Subcutaneous adipose tissue (tissue), 4 donors: ENCODE data around the gene LETM1. TPM values are rescaled to one million over a fixed set of nuclear protein-coding genes. Genes with fewer than 3 reads are reported as not detected.

ENCODE experiments used
- total RNA-seq, 4 donors: library from RNA; depleted of rRNA; stranded (reverse); fragments of >200 nt; gene quantifications; one replicate each; pipeline ENCODE4 v1.1.0, GENCODE V29; 2016
- TF ChIP-seq, protein P1 (sequence below): fragments of 450-650 bp; IDR thresholded peaks from one replicate; pipeline ENCODE4 v1.5.1; 2016; ENCODE audit warnings: low read depth, mild to moderate bottlenecking, control low read depth, antibody characterized with exemption, moderate library complexity

Gene LETM1
- total RNA-seq, 4 donors from 2014 or later, result 26.9 to 88.9 (median 30.0) TPM

GRCh38 chr4:1873291-1873690 is 17.3 kb upstream of the LETM1 start:
- TF ChIP-seq, protein P1, sequence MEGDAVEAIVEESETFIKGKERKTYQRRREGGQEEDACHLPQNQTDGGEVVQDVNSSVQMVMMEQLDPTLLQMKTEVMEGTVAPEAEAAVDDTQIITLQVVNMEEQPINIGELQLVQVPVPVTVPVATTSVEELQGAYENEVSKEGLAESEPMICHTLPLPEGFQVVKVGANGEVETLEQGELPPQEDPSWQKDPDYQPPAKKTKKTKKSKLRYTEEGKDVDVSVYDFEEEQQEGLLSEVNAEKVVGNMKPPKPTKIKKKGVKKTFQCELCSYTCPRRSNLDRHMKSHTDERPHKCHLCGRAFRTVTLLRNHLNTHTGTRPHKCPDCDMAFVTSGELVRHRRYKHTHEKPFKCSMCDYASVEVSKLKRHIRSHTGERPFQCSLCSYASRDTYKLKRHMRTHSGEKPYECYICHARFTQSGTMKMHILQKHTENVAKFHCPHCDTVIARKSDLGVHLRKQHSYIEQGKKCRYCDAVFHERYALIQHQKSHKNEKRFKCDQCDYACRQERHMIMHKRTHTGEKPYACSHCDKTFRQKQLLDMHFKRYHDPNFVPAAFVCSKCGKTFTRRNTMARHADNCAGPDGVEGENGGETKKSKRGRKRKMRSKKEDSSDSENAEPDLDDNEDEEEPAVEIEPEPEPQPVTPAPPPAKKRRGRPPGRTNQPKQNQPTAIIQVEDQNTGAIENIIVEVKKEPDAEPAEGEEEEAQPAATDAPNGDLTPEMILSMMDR, result no peak

DNA sequence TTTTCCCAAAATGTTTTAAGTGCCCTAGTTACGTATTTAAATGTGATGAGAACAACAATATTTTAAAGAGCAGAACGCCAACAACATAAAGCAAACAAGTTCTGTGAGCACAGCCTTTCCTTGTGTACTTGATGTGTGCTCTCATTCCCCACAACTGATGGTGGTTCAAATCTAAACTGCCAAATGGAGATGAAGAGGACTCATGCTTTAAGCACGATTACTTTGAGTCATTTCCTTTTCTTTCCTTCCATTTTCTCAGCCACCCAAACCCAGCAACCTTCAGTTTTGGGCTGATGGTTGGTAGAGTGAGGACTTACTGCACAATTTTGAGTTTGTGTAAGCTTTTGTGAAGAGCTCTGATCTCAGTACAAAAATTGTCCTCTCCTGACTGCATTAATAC is 16.9 kb upstream of the LETM1 start:
- TF ChIP-seq, protein P1, result no peak

DNA sequence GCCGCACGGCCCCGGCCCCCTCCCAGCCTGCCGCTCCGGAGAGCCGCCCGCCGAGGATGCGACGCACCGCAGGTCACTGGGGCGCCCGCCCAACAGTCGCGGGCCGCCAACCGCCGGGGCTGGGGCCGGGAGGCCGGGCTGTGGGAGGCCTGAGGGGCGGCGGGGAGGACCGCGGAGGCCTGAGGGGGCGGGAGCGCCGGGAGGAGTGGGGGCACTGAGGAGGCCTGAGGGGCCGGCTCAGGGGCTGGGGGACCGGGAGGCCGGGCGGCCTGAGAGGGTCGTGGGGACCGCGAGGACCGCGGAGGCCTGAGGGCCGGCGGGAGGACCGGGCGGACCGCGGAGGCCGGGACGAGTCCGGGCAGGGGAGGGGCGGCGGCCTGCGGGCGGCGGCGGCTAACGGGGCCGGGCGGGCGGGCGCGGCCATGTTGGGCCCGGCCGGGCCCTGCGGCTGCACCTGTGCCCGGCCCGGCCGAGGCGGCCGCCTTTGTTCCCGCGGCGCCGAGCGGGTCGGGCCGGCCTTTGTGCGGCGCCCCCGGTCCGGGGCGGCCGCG is 15.6 kb upstream of the LETM1 start:
- TF ChIP-seq, protein P1, result no peak

DNA sequence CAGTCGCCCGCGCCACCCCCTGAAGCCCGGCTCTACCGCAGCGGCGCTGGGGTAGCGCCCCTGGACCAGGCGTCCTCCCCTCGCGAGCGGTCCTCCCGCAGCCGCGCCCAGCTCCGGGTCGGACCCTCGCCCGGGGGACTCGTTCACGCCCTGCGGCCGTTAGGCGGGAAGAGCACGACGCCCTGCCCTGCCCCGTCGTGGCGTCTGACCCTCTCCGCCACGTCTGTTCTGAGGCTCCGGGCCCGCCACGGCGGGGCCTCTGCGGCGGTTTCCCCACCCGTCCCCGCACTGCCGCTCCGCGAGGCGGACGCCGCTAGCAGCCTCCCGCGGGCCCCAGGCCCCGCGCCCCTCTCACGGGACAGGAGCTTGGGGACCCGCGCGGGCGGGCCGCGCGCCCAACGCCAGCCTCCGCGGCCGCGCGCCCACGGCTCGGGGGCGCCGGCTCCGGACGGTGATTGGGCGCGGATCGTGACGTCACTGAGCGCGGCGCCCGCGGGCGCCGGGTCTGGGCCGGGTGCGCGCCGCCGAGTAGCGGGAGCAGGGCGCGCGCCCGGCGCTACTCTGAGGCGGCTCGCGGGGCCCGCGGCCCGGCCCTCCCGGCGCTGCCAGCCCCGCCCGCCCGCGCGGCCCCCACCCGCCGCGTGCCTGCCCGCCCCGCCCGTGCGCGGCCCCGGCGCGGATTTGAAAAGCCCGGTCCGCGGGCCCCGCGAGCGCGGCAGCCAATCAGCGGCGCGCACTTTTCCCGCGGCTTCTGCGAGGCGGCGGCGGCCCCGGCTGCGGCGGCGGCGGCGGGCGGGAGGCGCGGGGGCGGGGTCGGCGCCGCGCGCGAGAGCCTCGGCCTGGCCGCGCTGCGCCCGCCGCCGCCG is 14.9 kb upstream of the LETM1 start, which contains the start of gene NSD2:
Gene NSD2, plus strand, starts transcription at position 816 of the 866 bp plus-strand sequence. CDS start 29,262 bp downstream, outside the sequence.
- TF ChIP-seq, protein P1, result no peak

- TF ChIP-seq, protein P1, result no peak
These were observed 14.3 kb upstream of the LETM1 start for GRCh38 chr4:1870328-1870577.

DNA sequence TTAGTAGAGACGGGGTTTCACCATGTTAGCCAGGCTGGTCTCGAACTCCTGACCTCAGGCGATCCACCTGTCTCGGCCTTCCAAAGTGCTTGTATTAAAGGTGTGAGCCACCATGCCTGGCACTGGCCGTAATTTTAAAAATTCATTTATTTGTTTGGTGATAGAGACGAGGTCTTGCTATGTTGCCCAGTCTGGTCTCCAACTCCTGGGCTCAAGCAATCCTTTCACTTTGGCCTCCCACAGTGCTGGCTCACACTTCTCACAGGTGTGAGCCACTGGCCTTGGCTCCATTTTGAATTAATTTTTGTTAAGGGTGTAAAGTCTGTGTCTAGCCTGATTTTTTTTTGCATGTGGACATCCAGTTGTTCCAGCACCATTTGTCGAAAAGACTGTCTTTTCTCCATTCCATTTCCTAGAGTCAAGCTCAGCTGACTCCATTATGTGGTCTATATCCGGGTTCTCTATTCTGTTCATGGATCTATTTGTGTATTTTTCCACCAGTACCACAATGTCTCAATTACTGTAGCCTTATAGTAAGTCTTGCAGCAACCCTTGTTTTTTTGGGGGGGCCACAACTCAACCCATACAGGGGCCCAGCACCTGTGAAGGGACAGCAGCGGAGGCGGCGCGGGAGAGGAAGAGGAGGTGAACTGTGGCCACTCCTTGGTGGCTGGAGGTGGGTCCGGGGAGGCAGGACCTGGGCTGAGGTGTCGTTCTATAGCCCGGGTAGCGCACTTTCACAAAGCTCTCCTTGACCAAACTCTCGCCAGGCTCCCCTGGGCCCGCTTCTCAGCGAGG is 13.8 kb upstream of the LETM1 start:
- TF ChIP-seq, protein P1, result no peak

DNA sequence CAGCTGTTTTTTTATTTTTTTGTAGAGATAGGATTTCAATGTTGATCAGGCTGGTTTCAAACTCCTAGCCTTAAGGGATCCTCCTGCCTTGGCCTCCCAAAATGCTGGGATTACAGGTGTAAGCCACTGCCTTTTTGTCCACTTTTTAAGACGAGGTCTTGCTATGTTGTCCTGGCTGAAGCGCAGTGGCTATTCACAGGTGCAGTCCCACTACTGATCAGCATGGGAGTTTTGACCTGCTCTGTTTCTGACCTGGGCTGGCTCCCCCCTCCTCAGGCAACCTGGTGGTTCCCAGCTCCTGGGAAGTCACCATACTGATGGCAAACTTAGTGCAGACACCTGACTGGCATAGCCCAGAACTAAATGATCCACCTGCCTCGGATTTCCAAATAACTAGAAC is 13.0 kb upstream of the LETM1 start:
- TF ChIP-seq, protein P1, result no peak
